H1 (cell line): ENCODE results near the gene DUSP9. TPM values are rescaled to one million over a fixed set of nuclear protein-coding genes. Genes with fewer than 3 reads are reported as not detected.

Experiments
- CTCF ChIA-PET: fragments of 300-600 bp; sonication (Branson Sonifier 250); formaldehyde crosslinking; loops from one replicate; lab custom pipeline; 2021; ENCODE audit not compliant: partially characterized antibody; lab: Charles Lee
- POLR2A ChIA-PET: fragments of 300-600 bp; sonication (Branson Sonifier 250); formaldehyde crosslinking; loops from one replicate; lab custom pipeline; 2021; ENCODE audit warnings: inconsistent platforms; ENCODE audit not compliant: partially characterized antibody; lab: Charles Lee
- DNase-seq, 2 experiments: peaks; one replicate each; pipeline versions ENCODE4 v3.0.0 to v3.0.0-alpha.2; 2010 to 2022; ENCODE audit warnings: low spot score in 2 of 2, low read depth in 1 of 2, mixed read lengths in 1 of 2
- FAIRE-seq: peaks from 2 replicates; lab custom pipeline; 2011; peaks lifted over from hg19 to GRCh38; lab: Jason Lieb, UNC
- H2AFZ ChIP-seq: 2 replicates; pipeline ENCODE4 v1.8.1; 2012; ENCODE audit warnings: low read length, inconsistent platforms
- H2AK5ac ChIP-seq: 2 replicates; pipeline ENCODE4 v1.6.1; 2013; ENCODE audit warnings: low read depth, low read length
- H2BK120ac ChIP-seq: replicated peaks from 2 replicates; pipeline ENCODE3; 2013; ENCODE audit warnings: low read depth, low read length, inconsistent platforms
- H2BK12ac ChIP-seq: 2 replicates; pipeline ENCODE4 v1.6.1; 2013; ENCODE audit warnings: low read depth, low read length
- H2BK15ac ChIP-seq: 2 replicates; pipeline ENCODE4 v1.6.1; 2013; ENCODE audit warnings: low read length
- H2BK20ac ChIP-seq: 2 replicates; pipeline ENCODE4 v1.6.1; 2013; ENCODE audit warnings: low read length
- H2BK5ac ChIP-seq: 2 replicates; pipeline ENCODE4 v1.6.1; 2013; ENCODE audit warnings: low read depth, low read length
- H3K14ac ChIP-seq: 2 replicates; pipeline ENCODE4 v1.6.1; 2013; ENCODE audit warnings: inconsistent platforms; ENCODE audit not compliant: insufficient read length
- H3K18ac ChIP-seq: 2 replicates; pipeline ENCODE4 v1.6.1; 2013; ENCODE audit warnings: low read length; ENCODE audit errors: extremely low read depth
- H3K23ac ChIP-seq: 2 replicates; pipeline ENCODE4 v1.6.1; 2013; ENCODE audit warnings: inconsistent platforms; ENCODE audit not compliant: insufficient read length
- H3K23me2 ChIP-seq: 2 replicates; pipeline ENCODE4 v1.6.1; 2013; ENCODE audit warnings: low read depth, low read length
- H3K27ac ChIP-seq: 2 replicates; pipeline ENCODE4 v1.6.1; 2011; ENCODE audit warnings: low read depth, low read length, inconsistent platforms
- H3K27me3 ChIP-seq, 4 experiments: replicated peaks in 1 of 4; 1 replicate in 1 of 4; 2 replicates in 3 of 4; pipeline versions ENCODE4 v1.6.1 to v1.8.1; 2011 to 2013; ENCODE audit warnings: low read length in 3 of 4, mild to moderate bottlenecking in 3 of 4, inconsistent platforms in 2 of 4, mixed read lengths in 2 of 4, moderate library complexity in 1 of 4; ENCODE audit not compliant: control insufficient read depth in 3 of 4, insufficient read depth in 3 of 4; ENCODE audit errors: extremely low read depth in 1 of 4
- H3K36me3 ChIP-seq, 4 experiments: 2 replicates each; pipeline versions ENCODE4 v1.6.1 to v1.8.1; 2011 to 2013; ENCODE audit warnings: mild to moderate bottlenecking in 4 of 4, low read length in 3 of 4, moderate library complexity in 2 of 4, control low read depth in 1 of 4, inconsistent platforms in 1 of 4; ENCODE audit not compliant: insufficient read depth in 4 of 4, control insufficient read depth in 2 of 4
- H3K4ac ChIP-seq: replicated peaks from 2 replicates; pipeline ENCODE3; 2013; ENCODE audit warnings: low read length, low read depth, mixed read lengths, inconsistent platforms; ENCODE audit not compliant: insufficient read length
- H3K4me1 ChIP-seq, 4 experiments: replicated peaks in 1 of 4; 1 replicate in 1 of 4; 2 replicates in 3 of 4; pipeline versions ENCODE4 v1.6.1 to v1.8.1; 2011 to 2013; ENCODE audit warnings: low read length in 3 of 4, inconsistent platforms in 2 of 4, mixed read lengths in 1 of 4; ENCODE audit not compliant: insufficient read depth in 4 of 4, control insufficient read depth in 3 of 4
- H3K4me2 ChIP-seq, 2 experiments: 2 replicates each; pipeline versions ENCODE4 v1.6.1 to v1.8.1; 2011 to 2013; ENCODE audit warnings: low read depth in 2 of 2, low read length in 2 of 2, control low read depth in 1 of 2, inconsistent platforms in 1 of 2, mild to moderate bottlenecking in 1 of 2; ENCODE audit not compliant: insufficient read depth in 1 of 2
- H3K4me3 ChIP-seq, 4 experiments: fragments of 200-600, 300-600 bp in 1 of 4; sonication (generic), shearing (Covaris generic), sonication (Bioruptor Twin) in 1 of 4; 2 replicates each; pipeline versions ENCODE4 v1.5.1 to v1.8.1; 2011 to 2016; ENCODE audit warnings: low read length in 4 of 4, low read depth in 3 of 4, control low read depth in 2 of 4, inconsistent platforms in 2 of 4, mild to moderate bottlenecking in 2 of 4, mixed read lengths in 1 of 4, moderate library complexity in 1 of 4; ENCODE audit not compliant: insufficient read depth in 2 of 4; ENCODE audit errors: extremely low read depth in 1 of 4
- H3K56ac ChIP-seq: replicated peaks from 2 replicates; pipeline ENCODE3; 2013; ENCODE audit warnings: low read depth, mild to moderate bottlenecking, mixed read lengths, low read length, inconsistent platforms; ENCODE audit not compliant: insufficient read length
- H3K79me1 ChIP-seq: 2 replicates; pipeline ENCODE4 v1.6.1; 2013; ENCODE audit warnings: low read depth, low read length, control low read depth
- H3K79me2 ChIP-seq, 2 experiments: 2 replicates each; pipeline versions ENCODE4 v1.6.1 to v1.8.1; 2012 to 2013; ENCODE audit warnings: low read length in 2 of 2, mild to moderate bottlenecking in 2 of 2, inconsistent platforms in 1 of 2; ENCODE audit not compliant: insufficient read depth in 2 of 2, control insufficient read depth in 1 of 2
- H3K9ac ChIP-seq, 4 experiments: replicated peaks in 1 of 4; 1 replicate in 1 of 4; 2 replicates in 3 of 4; pipeline versions ENCODE4 v1.6.1 to v1.8.1; 2011 to 2013; ENCODE audit warnings: low read depth in 3 of 4, low read length in 3 of 4, control low read depth in 2 of 4, mild to moderate bottlenecking in 2 of 4, moderate library complexity in 2 of 4, inconsistent platforms in 1 of 4; ENCODE audit errors: extremely low read depth in 1 of 4
- H3K9me3 ChIP-seq, 2 experiments: 2 replicates each; pipeline versions ENCODE4 v1.6.1 to v1.8.1; 2012 to 2013; ENCODE audit warnings: mild to moderate bottlenecking in 2 of 2, moderate library complexity in 2 of 2, control low read depth in 1 of 2, inconsistent platforms in 1 of 2, low read depth in 1 of 2, low read length in 1 of 2, mixed read lengths in 1 of 2; ENCODE audit not compliant: insufficient read depth in 2 of 2
- H4K20me1 ChIP-seq, 2 experiments: replicated peaks in 1 of 2; 2 replicates each; pipeline versions ENCODE3 to v1.8.1; 2011 to 2013; ENCODE audit warnings: inconsistent platforms in 2 of 2, low read length in 2 of 2, mild to moderate bottlenecking in 1 of 2; ENCODE audit not compliant: insufficient read depth in 2 of 2, control insufficient read depth in 1 of 2
- H4K5ac ChIP-seq: 2 replicates; pipeline ENCODE4 v1.6.1; 2013; ENCODE audit warnings: low read length, low read depth, mixed read lengths, inconsistent platforms; ENCODE audit not compliant: insufficient read length
- H4K8ac ChIP-seq: 2 replicates; pipeline ENCODE4 v1.8.0; 2013; ENCODE audit warnings: mild to moderate bottlenecking, moderate library complexity, low read length, inconsistent platforms; ENCODE audit not compliant: insufficient read depth; ENCODE audit errors: extremely low read depth
- H4K91ac ChIP-seq: replicated peaks from 2 replicates; pipeline ENCODE3; 2013; ENCODE audit warnings: low read length, mixed read lengths, inconsistent platforms; ENCODE audit not compliant: insufficient read length
- CBX5 ChIP-seq: fragments of 300-800, 300-1000 bp; sonication (generic); IDR thresholded peaks from 2 replicates; pipeline ENCODE4 v1.7.1; 2016; ENCODE audit warnings: antibody characterized with exemption, low read length, low read depth
- CREB1 ChIP-seq: IDR thresholded peaks from 2 replicates; pipeline ENCODE4 v1.6.1; 2012; ENCODE audit warnings: inconsistent platforms
- CTCF ChIP-seq, 3 experiments: IDR thresholded peaks; 1 replicate in 2 of 3; 2 replicates in 1 of 3; pipeline versions ENCODE4 v1.5.1 to v1.6.1; 2011; ENCODE audit warnings: low read length in 3 of 3, mild to moderate bottlenecking in 3 of 3, inconsistent platforms in 2 of 3, low read depth in 1 of 3, moderate library complexity in 1 of 3; ENCODE audit not compliant: insufficient read depth in 1 of 3; ENCODE audit errors: control extremely low read depth in 1 of 3
- MAFK ChIP-seq: IDR thresholded peaks from 2 replicates; pipeline ENCODE4 v1.6.1; 2012; ENCODE audit warnings: low read depth, mild to moderate bottlenecking, improper control_type of control experiment, low read length
- PHF8 ChIP-seq: fragments of 200-600 bp; sonication (generic); conservative IDR thresholded peaks from 2 replicates; pipeline ENCODE4 v1.7.1; 2012; ENCODE audit warnings: low read depth, mild to moderate bottlenecking, inconsistent platforms, low read length, moderate library complexity
- POLR2A ChIP-seq, 2 experiments: IDR thresholded peaks; 1 replicate in 1 of 2; 2 replicates in 1 of 2; pipeline ENCODE4 v1.6.1; 2011; ENCODE audit warnings: low read depth in 2 of 2, low read length in 2 of 2, mild to moderate bottlenecking in 2 of 2; ENCODE audit errors: control extremely low read depth in 1 of 2
- RNF2 ChIP-seq: fragments of 200-900, 300-1000 bp; sonication (generic); IDR thresholded peaks from 2 replicates; pipeline ENCODE4 v1.7.1; 2016; ENCODE audit warnings: borderline replicate concordance, low read depth, mild to moderate bottlenecking, antibody characterized with exemption, low read length; ENCODE audit not compliant: poor library complexity, severe bottlenecking; ENCODE audit errors: missing control alignments
- SIN3A ChIP-seq, 2 experiments: IDR thresholded peaks in 1 of 2; conservative IDR thresholded peaks in 1 of 2; 2 replicates each; pipeline ENCODE4 v1.6.1; 2011 to 2012; ENCODE audit warnings: low read length in 2 of 2, improper control_type of control experiment in 1 of 2, low read depth in 1 of 2, mild to moderate bottlenecking in 1 of 2
- SP2 ChIP-seq: IDR thresholded peaks from 2 replicates; pipeline ENCODE4 v1.6.1; 2012; ENCODE audit warnings: mild to moderate bottlenecking, low read length, inconsistent platforms
- TAF1 ChIP-seq: IDR thresholded peaks from 2 replicates; pipeline ENCODE4 v1.6.1; 2011; ENCODE audit warnings: mild to moderate bottlenecking, low read depth, low read length
- WGBS, 2 experiments: shearing (Covaris generic) in 1 of 2; methylation state at CpG; one replicate each; pipeline versions ENCODE4 v1.1.6 to v1.1.7; 2013 to 2015; ENCODE audit warnings: low lambda C conversion rate in 2 of 2, mixed read lengths in 2 of 2, inconsistent platforms in 1 of 2, low coverage in 1 of 2, missing lambda C conversion rate in 1 of 2; ENCODE audit not compliant: insufficient replicate concordance in 2 of 2, insufficient coverage in 1 of 2, insufficient read length in 1 of 2; ENCODE audit errors: extremely low coverage in 1 of 2, missing lambda C conversion rate in 1 of 2; 5-methylcytosine and 5-hydroxymethylcytosine counted together
- polyA plus RNA-seq, 7 experiments: library from polyadenylated mRNA; depleted of rRNA in 3 of 7; stranded (reverse) in 5 of 7; unstranded in 2 of 7; fragments of >200 nt in 5 of 7; fragments of 200-250 nt in 2 of 7; gene quantifications; 1 replicate in 5 of 7; 2 replicates in 1 of 7; 4 replicates in 1 of 7; pipeline versions ENCODE4 v1.2.1 to v1.2.3, GENCODE V29; 2011 to 2013; ENCODE audit warnings: missing spikeins in 2 of 7, mixed read lengths in 2 of 7
- total RNA-seq: library from RNA; stranded (reverse); fragmentation: NEBNext Ultra II Directional; extraction: Animal tissue kit (Norgen Biotek cat#: 25700); gene quantifications from 2 replicates; pipeline ENCODE4 v1.2.1, GENCODE V29; 2021

DUSP9 gene
- total and polyA plus RNA-seq, 2 of the 8 experiments (the other 6 are each of a cell fraction or from before 2014, with no cell fraction given), result 0.80 to 1.1 TPM

- FAIRE-seq, result peak; percentile 50
- no peak for DNase-seq
- Histone ChIP-seq H3K9ac (no peak overlapping the region), H3K36me3 (peaks cover 0 to 4% (median 0%) of the 10 kb centered on the region in 4 experiments; a peak in 1 of 8 replicates), H3K56ac (no peak overlapping the region), H2AFZ (no peak overlapping the region), H3K27ac (no peak overlapping the region), H3K27me3 (peaks cover 27 to 28% (median 27%) of the 10 kb centered on the region in 4 experiments), H3K4ac (no peak overlapping the region), H3K4me1 (peaks cover 0 to 9% (median under 1%) of the 10 kb centered on the region in 4 experiments; a peak in 3 of 7 replicates), H2AK5ac (no peak overlapping the region), H3K79me1 (no peaks in the 10 kb centered on the region), H3K9me3 (no peaks in the 10 kb centered on the region), H2BK20ac (no peak overlapping the region), H3K4me2 (no peak overlapping the region), H3K23ac (no peak overlapping the region), H4K91ac (no peak overlapping the region), H4K8ac (no peak overlapping the region), H2BK120ac (no peak overlapping the region), H2BK5ac (no peak overlapping the region), H3K4me3 (no peak overlapping the region), H4K20me1 (peaks cover 0 to 4% of the 10 kb centered on the region in 2 experiments), H3K14ac (no peak overlapping the region), H2BK12ac (no peak overlapping the region), H3K18ac (no peak overlapping the region), H3K23me2 (no peaks in the 10 kb centered on the region; the same call in 1 of the 2 replicates), H2BK15ac (no peak overlapping the region), H4K5ac (no peak overlapping the region), H3K79me2 (no peaks in the 10 kb centered on the region)
- CTCF ChIA-PET, result interaction anchor here (0.9 to 28.7 kb wide), 11 partner anchors 7 to 128 kb away, joined by 3 to 408 read pairs (median 19); partner anchors contain the start of gene DUSP9
- 82% methylated on average over 9 of the region's 9 CpGs; no CpG with 5 or more reads in 1 of the 2 experiments for WGBS, 2 experiments
- POLR2A ChIA-PET, result interaction anchor here (1.3 kb wide), 1 partner anchor 13 kb away, joined by 3 read pairs; no protein-coding TSS in a partner anchor
- TF ChIP-seq SIN3A (conservative IDR thresholded peaks at IDR 0.05 in 1 of 2, IDR thresholded peaks at IDR 0.05 in 1 of 2; ENCODE audit: low read depth in 1 of 2, low read length in 2 of 2) (no peak), SP2 (no peak), CREB1 (no peak), RNF2 (no peak), CTCF (IDR thresholded peaks at IDR 0.05; ENCODE audit: control extremely low read depth in 1 of 3, insufficient read depth in 1 of 3, low read depth in 1 of 3, low read length in 3 of 3) (peak in 2 of 3 experiments; percentile 16 to 51; a peak in 2 of 4 replicates), POLR2A (IDR thresholded peaks at IDR 0.05; ENCODE audit: control extremely low read depth in 1 of 2, low read depth in 2 of 2, low read length in 2 of 2) (no peak), MAFK (no peak), PHF8 (no peak), CBX5 (no peak), TAF1 (no peak)
These were observed 4.6 kb downstream of the DUSP9 start for GRCh38 chrX:153651540-153652079.
